ENCODE measurements around the gene YDJC. TPM values are rescaled to one million over a fixed set of nuclear protein-coding genes. Genes with fewer than 3 reads are reported as not detected.

YDJC gene
- total and polyA plus RNA-seq, 2 of the 13 experiments (the other 11 are each of a cell fraction or from before 2014, with no cell fraction given) = 15.3 to 32.0 TPM

DNA sequence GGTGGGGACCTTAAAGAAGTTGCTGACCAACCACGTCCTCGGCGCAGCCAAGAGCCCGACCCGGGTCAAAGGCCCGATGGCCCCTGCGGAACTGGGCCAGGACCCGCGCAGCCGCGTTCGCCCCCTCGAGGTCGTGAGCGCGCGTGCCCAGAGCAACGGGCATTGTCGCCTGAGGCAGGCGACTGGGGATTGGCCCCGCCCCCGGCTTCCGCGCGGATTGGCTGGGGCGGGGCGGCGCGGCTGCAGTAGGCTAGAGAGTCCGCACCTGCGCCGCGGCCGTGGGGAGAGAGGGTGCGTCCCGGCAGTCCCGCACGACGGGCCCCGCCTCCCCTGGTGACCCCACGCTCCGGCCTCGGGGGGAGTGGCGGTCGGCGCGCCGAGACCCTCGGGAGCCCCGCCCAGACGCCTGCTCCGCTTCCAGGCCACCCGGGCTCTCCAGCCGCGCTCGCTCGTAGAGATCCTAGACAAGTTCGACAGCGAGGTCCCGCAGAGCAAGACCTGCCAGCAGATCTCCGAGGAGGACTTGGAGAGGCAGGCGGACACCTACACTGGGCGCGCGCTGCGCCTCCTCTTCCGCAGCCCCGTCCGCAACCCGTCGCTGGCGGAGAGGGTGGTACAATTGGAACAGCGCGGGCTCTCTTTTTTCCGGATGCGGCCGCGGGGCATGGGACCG, 27.7 kb upstream of the YDJC start (continued):
- TF ChIP-seq, protein P1, sequence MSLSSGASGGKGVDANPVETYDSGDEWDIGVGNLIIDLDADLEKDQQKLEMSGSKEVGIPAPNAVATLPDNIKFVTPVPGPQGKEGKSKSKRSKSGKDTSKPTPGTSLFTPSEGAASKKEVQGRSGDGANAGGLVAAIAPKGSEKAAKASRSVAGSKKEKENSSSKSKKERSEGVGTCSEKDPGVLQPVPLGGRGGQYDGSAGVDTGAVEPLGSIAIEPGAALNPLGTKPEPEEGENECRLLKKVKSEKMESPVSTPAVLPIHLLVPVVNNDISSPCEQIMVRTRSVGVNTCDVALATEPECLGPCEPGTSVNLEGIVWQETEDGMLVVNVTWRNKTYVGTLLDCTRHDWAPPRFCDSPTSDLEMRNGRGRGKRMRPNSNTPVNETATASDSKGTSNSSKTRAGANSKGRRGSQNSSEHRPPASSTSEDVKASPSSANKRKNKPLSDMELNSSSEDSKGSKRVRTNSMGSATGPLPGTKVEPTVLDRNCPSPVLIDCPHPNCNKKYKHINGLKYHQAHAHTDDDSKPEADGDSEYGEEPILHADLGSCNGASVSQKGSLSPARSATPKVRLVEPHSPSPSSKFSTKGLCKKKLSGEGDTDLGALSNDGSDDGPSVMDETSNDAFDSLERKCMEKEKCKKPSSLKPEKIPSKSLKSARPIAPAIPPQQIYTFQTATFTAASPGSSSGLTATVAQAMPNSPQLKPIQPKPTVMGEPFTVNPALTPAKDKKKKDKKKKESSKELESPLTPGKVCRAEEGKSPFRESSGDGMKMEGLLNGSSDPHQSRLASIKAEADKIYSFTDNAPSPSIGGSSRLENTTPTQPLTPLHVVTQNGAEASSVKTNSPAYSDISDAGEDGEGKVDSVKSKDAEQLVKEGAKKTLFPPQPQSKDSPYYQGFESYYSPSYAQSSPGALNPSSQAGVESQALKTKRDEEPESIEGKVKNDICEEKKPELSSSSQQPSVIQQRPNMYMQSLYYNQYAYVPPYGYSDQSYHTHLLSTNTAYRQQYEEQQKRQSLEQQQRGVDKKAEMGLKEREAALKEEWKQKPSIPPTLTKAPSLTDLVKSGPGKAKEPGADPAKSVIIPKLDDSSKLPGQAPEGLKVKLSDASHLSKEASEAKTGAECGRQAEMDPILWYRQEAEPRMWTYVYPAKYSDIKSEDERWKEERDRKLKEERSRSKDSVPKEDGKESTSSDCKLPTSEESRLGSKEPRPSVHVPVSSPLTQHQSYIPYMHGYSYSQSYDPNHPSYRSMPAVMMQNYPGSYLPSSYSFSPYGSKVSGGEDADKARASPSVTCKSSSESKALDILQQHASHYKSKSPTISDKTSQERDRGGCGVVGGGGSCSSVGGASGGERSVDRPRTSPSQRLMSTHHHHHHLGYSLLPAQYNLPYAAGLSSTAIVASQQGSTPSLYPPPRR (CRISPR knock-in tag; IDR thresholded peaks at IDR 0.05; ENCODE audit: borderline replicate concordance) = peak; percentile 37; the same call in 1 of the 2 replicates
- no peak for TF ChIP-seq ZFP41 (CRISPR knock-in tag; IDR thresholded peaks at IDR 0.05; ENCODE audit: borderline replicate concordance)
- TF ChIP-seq, protein P2, sequence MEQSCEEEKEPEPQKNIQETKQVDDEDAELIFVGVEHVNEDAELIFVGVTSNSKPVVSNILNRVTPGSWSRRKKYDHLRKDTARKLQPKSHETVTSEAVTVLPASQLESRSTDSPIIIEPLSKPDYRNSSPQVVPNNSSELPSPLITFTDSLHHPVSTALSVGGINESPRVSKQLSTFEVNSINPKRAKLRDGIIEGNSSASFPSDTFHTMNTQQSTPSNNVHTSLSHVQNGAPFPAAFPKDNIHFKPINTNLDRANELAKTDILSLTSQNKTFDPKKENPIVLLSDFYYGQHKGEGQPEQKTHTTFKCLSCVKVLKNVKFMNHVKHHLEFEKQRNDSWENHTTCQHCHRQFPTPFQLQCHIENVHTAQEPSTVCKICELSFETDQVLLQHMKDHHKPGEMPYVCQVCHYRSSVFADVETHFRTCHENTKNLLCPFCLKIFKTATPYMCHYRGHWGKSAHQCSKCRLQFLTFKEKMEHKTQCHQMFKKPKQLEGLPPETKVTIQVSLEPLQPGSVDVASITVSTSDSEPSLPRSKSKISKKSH (CRISPR knock-in tag; IDR thresholded peaks at IDR 0.05; ENCODE audit: borderline replicate concordance) = 0 out of 2 replicates have a peak, but pooled peaks have one; percentile 50
- no peak for TF ChIP-seq JUND (CRISPR knock-in tag; IDR thresholded peaks at IDR 0.05)
- TF ChIP-seq RARG (CRISPR knock-in tag; IDR thresholded peaks at IDR 0.05; ENCODE audit: low read depth) = no peak
- TF ChIP-seq, protein P3, sequence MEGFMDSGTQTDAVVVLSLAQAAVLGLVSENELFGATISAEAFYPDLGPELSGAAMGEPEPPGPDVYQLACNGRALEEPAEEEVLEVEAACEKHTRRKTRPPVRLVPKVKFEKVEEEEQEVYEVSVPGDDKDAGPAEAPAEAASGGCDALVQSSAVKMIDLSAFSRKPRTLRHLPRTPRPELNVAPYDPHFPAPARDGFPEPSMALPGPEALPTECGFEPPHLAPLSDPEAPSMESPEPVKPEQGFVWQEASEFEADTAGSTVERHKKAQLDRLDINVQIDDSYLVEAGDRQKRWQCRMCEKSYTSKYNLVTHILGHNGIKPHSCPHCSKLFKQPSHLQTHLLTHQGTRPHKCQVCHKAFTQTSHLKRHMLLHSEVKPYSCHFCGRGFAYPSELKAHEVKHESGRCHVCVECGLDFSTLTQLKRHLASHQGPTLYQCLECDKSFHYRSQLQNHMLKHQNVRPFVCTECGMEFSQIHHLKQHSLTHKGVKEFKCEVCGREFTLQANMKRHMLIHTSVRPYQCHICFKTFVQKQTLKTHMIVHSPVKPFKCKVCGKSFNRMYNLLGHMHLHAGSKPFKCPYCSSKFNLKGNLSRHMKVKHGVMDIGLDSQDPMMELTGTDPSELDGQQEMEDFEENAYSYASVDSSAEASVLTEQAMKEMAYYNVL (CRISPR knock-in tag; IDR thresholded peaks at IDR 0.05; ENCODE audit: borderline replicate concordance) = no peak; the same call in 1 of the 2 replicates
- no peak for TF ChIP-seq MED8 (CRISPR knock-in tag; IDR thresholded peaks at IDR 0.05; ENCODE audit: insufficient replicate concordance)
- TF ChIP-seq ZNF879 (CRISPR knock-in tag; IDR thresholded peaks at IDR 0.05) = no peak
- TF ChIP-seq ZNF776 (CRISPR knock-in tag; IDR thresholded peaks at IDR 0.05) = no peak
- no peak for TF ChIP-seq SNAPC2 (CRISPR knock-in tag; IDR thresholded peaks at IDR 0.05)
- peak; percentile 67; the same call in 1 of the 2 replicates for TF ChIP-seq KAT7 (CRISPR knock-in tag; IDR thresholded peaks at IDR 0.05; ENCODE audit: borderline replicate concordance)
- TF ChIP-seq HOXA7 (CRISPR knock-in tag; IDR thresholded peaks at IDR 0.05) = no peak
- no peak for TF ChIP-seq TBP (CRISPR knock-in tag; IDR thresholded peaks at IDR 0.05)
- no peak for TF ChIP-seq JUN (CRISPR knock-in tag; IDR thresholded peaks at IDR 0.05)
- TF ChIP-seq, protein P4, sequence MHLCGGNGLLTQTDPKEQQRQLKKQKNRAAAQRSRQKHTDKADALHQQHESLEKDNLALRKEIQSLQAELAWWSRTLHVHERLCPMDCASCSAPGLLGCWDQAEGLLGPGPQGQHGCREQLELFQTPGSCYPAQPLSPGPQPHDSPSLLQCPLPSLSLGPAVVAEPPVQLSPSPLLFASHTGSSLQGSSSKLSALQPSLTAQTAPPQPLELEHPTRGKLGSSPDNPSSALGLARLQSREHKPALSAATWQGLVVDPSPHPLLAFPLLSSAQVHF (CRISPR knock-in tag; IDR thresholded peaks at IDR 0.05) = no peak
- TF ChIP-seq ZNF768 (CRISPR knock-in tag; IDR thresholded peaks at IDR 0.05) = peak; percentile 63; the same call in 1 of the 2 replicates
- TF ChIP-seq ZNF562 (CRISPR knock-in tag; IDR thresholded peaks at IDR 0.05; ENCODE audit: borderline replicate concordance) = no peak
- no peak for TF ChIP-seq GTF2F1 (IDR thresholded peaks at IDR 0.05; ENCODE audit: low read length)
- TF ChIP-seq, protein P5, sequence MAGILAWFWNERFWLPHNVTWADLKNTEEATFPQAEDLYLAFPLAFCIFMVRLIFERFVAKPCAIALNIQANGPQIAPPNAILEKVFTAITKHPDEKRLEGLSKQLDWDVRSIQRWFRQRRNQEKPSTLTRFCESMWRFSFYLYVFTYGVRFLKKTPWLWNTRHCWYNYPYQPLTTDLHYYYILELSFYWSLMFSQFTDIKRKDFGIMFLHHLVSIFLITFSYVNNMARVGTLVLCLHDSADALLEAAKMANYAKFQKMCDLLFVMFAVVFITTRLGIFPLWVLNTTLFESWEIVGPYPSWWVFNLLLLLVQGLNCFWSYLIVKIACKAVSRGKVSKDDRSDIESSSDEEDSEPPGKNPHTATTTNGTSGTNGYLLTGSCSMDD (CRISPR knock-in tag; IDR thresholded peaks at IDR 0.05) = no peak
- TF ChIP-seq RBAK (CRISPR knock-in tag; IDR thresholded peaks at IDR 0.05) = 0 out of 2 replicates have a peak, but pooled peaks have one; percentile 35
